Transverse colon (tissue), 4 donors: ENCODE data around the gene RPL28. TPM values are rescaled to one million over a fixed set of nuclear protein-coding genes. Genes with fewer than 3 reads are reported as not detected.
"Not testable (repeated sequence)": the region's sequence is repeated elsewhere in the genome, so short reads cannot be mapped to it uniquely, and the experiment has no call there.

Experiments
- DNase-seq: peaks from one replicate; pipeline ENCODE4 v3.0.0-alpha.2; 2019
- H3K27ac ChIP-seq, 4 donors: fragments of 200-600 bp; sonication (generic); 2 replicates each; pipeline ENCODE4 v1.5.1; 2016 to 2018; ENCODE audit warnings: inconsistent platforms in 4 of 4
- H3K27me3 ChIP-seq: fragments of 200-600 bp; sonication (generic); 2 replicates; pipeline ENCODE4 v1.5.1; 2017; ENCODE audit warnings: inconsistent platforms
- H3K36me3 ChIP-seq, 4 donors: fragments of 200-600 bp; sonication (generic); 2 replicates each; pipeline ENCODE4 v1.5.1; 2017 to 2019; ENCODE audit warnings: inconsistent platforms in 4 of 4
- H3K4me1 ChIP-seq, 4 donors: fragments of 200-600 bp; sonication (generic); 2 replicates each; pipeline ENCODE4 v1.5.1; 2017 to 2020; ENCODE audit warnings: inconsistent platforms in 4 of 4
- H3K4me3 ChIP-seq, 4 donors: fragments of 200-600 bp; sonication (generic); 1 replicate in 1 of 4; 2 replicates in 3 of 4; pipeline versions ENCODE4 v1.5.1 to v1.6.1; 2017 to 2019; ENCODE audit warnings: inconsistent platforms in 4 of 4
- H3K9me3 ChIP-seq, 2 donors: fragments of 200-600 bp; sonication (generic); 2 replicates each; pipeline ENCODE4 v1.5.1; 2017 to 2019; ENCODE audit warnings: inconsistent platforms in 2 of 2
- EP300 ChIP-seq: sonication (generic); formaldehyde crosslinking; IDR thresholded peaks from one replicate; pipeline ENCODE4 v1.6.1; 2017; ENCODE audit warnings: antibody characterized with exemption, low read depth
- POLR2A ChIP-seq: fragments of 450-650 bp; IDR thresholded peaks from one replicate; pipeline ENCODE4 v1.6.1; 2016; ENCODE audit warnings: antibody characterized with exemption, mild to moderate bottlenecking, moderate library complexity
- POLR2AphosphoS5 ChIP-seq, 3 donors: sonication (generic); formaldehyde crosslinking; IDR thresholded peaks; one replicate each; pipeline ENCODE4 v1.6.1; 2016; ENCODE audit warnings: antibody characterized with exemption in 3 of 3
- WGBS, 2 donors: methylation state at CpG; one replicate each; pipeline ENCODE4 v1.1.5; 2018; ENCODE audit warnings: low coverage in 1 of 2; 5-methylcytosine and 5-hydroxymethylcytosine counted together
- in situ Hi-C, 4 donors: fragments of 200-750 bp; cut with MboI; loops; one replicate each; pipeline versions ENCODE4 v1.15.0 to v1.15.1; 2017; ENCODE audit warnings: low sequenced_read_pairs in 3 of 4, low pct_ligation_motif_present in 1 of 4, low pct_unique_long_range_greater_than_20kb in 1 of 4
- intact Hi-C: fragments of 100-400 bp; cut with DNase I; formaldehyde crosslinking; loops from one replicate; pipeline ENCODE4 v1.15.1; 2023; ENCODE audit warnings: low total_unique reads
- total RNA-seq, 4 donors: library from RNA; depleted of rRNA; stranded (reverse); fragments of >200 nt; gene quantifications; one replicate each; pipeline ENCODE4 v1.1.0, GENCODE V29; 2016
- TF ChIP-seq, protein P1 (sequence below), 5 experiments: fragments of 200-600 bp in 3 of 5; fragments of 450-650 bp in 2 of 5; sonication (generic) in 3 of 5; IDR thresholded peaks; 1 replicate in 2 of 5; 2 replicates in 3 of 5; pipeline ENCODE4 v1.5.1; 2016 to 2017; ENCODE audit warnings: antibody characterized with exemption in 5 of 5, inconsistent platforms in 3 of 5, mild to moderate bottlenecking in 2 of 5, moderate library complexity in 1 of 5

Gene RPL28
- total RNA-seq, 4 donors from 2014 or later: 448 to 648 (median 605) TPM

DNA sequence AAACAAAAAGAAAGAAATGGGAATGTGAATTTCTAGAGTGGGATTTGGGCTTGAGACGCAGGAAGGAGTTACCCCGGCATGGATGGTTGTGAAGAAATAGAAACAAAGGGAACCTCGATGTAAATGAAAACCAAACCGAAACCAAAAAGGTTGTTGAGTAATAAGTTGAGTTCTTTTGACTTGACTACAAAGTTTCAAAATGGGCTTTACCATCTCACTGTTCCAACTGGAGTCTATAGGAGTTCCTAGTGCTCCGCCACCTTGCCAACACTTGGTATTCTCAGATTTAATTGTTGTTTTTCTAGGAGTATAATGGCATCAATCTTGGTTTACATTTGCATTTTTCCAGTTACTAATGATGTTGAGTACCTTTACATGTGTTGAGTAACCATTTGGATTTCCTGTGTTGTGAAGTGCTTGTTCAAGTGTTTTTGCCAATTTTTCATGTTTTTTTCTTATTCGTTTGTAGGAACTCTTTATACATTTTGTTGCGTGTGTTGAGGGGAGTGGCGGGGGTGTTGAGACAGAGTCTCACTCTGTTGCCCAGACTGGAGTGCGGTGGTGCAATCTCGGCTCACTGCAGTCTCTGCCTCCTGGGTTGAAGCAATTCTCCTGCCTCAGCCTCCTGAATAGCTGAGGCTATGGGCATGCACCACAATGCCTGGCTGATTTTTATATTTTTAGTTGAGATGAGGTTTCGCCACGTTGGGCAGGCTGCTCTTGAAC is 12.6 kb downstream of the RPL28 start:
- in situ Hi-C loops (loop anchor here in 1 of 4 donors (25.0 kb wide), 1 partner anchor 111 kb away; the partner anchor contains the start of genes BRSK1 and HSPBP1), intact Hi-C loops (no loop called here)
- H3K4me3 ChIP-seq: no peak overlapping the region
- DNase-seq: no peak
- no peaks in the 10 kb centered on the region for H3K27me3 ChIP-seq
- no peaks in the 10 kb centered on the region for H3K9me3 ChIP-seq
- 78 to 79% methylated on average over 4 to 12 of the region's 12 CpGs for WGBS, 2 donors
- H3K36me3 ChIP-seq: peaks cover 0 to 16% (median 0%) of the 10 kb centered on the region in 4 donors
- H3K27ac ChIP-seq: no peak overlapping the region
- H3K4me1 ChIP-seq: no peaks in the 10 kb centered on the region
- TF ChIP-seq EP300 (no peak), POLR2AphosphoS5 (IDR thresholded peaks at IDR 0.05) (no peak)

DNA sequence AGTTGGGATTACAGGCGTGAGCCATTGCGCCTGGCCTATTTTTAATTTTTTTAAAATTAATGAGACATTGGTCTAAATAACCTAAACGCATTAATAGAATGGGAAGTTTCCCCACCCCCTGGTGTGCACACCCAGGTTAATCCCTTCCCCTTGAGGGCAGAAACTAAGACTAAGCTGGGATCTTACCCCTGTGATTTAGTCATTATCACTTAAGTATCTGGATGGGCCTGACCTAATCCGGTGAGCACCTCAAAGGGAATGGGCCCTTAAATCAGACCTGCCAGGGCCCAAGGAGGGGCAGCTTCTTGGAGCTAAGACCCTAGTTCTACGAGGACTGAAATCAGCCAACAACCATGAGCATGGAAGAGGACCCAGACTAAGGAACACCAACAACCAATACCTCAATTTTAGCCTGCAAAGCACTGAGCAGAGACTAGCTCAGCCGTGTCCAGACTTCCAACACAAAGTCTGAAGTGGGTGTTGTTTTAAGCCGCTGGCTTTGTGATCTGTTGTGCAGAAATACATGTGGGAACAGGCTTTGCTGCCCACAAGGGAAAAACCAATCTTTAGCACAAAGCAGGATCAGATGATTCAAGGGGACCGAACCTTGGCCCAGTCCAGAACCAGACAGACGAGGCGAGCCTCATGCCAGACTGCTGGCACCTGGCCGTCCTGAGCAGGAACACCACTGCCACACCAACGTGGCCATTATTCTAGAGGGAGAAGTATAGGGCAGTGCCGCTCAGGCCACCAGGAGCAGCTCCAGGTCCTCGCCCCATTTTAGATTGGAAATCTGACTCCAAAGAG is 14.8 kb downstream of the RPL28 start:
- Histone ChIP-seq H3K27ac (no peak overlapping the region), H3K4me3 (no peak overlapping the region), H3K27me3 (no peaks in the 10 kb centered on the region), H3K4me1 (peaks cover 0 to 2% (median under 1%) of the 10 kb centered on the region in 4 donors), H3K9me3 (no peaks in the 10 kb centered on the region), H3K36me3 (peaks cover 0 to 18% (median 0%) of the 10 kb centered on the region in 4 donors)
- no peak for DNase-seq
- intact Hi-C loops (no loop called here), in situ Hi-C loops (loop anchor here in 2 of 4 donors (25.0 kb wide), 1 partner anchor 113 kb away; the partner anchor contains the start of genes BRSK1 (in 2 of the 2) and HSPBP1 (in 2 of the 2))
- no peak for TF ChIP-seq POLR2AphosphoS5 (IDR thresholded peaks at IDR 0.05)
- TF ChIP-seq POLR2A: no peak
- TF ChIP-seq, protein P1, sequence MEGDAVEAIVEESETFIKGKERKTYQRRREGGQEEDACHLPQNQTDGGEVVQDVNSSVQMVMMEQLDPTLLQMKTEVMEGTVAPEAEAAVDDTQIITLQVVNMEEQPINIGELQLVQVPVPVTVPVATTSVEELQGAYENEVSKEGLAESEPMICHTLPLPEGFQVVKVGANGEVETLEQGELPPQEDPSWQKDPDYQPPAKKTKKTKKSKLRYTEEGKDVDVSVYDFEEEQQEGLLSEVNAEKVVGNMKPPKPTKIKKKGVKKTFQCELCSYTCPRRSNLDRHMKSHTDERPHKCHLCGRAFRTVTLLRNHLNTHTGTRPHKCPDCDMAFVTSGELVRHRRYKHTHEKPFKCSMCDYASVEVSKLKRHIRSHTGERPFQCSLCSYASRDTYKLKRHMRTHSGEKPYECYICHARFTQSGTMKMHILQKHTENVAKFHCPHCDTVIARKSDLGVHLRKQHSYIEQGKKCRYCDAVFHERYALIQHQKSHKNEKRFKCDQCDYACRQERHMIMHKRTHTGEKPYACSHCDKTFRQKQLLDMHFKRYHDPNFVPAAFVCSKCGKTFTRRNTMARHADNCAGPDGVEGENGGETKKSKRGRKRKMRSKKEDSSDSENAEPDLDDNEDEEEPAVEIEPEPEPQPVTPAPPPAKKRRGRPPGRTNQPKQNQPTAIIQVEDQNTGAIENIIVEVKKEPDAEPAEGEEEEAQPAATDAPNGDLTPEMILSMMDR (IDR thresholded peaks at IDR 0.05): no peak
- 80 to 86% methylated on average over 2 to 14 of the region's 14 CpGs for WGBS, 2 donors

DNA sequence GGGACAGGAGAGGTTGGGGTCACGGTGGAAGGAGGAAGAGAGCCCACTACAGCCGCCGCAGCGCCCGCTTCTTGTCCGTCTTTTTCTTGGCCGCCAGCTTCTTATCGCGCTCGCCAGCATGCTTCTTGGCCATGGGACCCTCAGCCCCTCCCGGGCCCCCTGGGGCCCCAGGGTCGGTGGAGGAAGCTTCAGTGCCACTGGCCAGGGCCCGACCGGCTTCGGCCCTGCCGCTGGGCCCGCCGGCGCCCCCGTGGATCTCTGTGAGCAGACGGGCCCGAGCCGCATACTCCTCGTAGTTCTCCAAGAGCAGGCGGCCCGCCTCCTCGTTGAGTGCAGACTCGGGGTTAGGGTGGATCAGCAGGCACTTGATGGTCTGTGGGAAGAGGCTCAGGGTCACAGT is 15.7 kb downstream of the RPL28 start:
- peaks cover 0 to 11% (median 9%) of the 10 kb centered on the region in 4 donors for H3K4me1 ChIP-seq
- intact Hi-C loops, H3K4me3 ChIP-seq, H3K27ac ChIP-seq, DNase-seq, H3K9me3 ChIP-seq, H3K27me3 ChIP-seq: not testable (repeated sequence)
- 91% methylated on average over 24 of the region's 28 CpGs; no CpG with 5 or more reads in 1 of the 2 donors for WGBS, 2 donors
- in situ Hi-C loops: loop anchor here in 2 of 4 donors (25.0 kb wide), 1 partner anchor 114 kb away; the partner anchor contains the start of genes BRSK1 (in 2 of the 2) and HSPBP1 (in 2 of the 2)
- peaks cover 0 to 18% (median 0%) of the 10 kb centered on the region in 4 donors for H3K36me3 ChIP-seq

DNA sequence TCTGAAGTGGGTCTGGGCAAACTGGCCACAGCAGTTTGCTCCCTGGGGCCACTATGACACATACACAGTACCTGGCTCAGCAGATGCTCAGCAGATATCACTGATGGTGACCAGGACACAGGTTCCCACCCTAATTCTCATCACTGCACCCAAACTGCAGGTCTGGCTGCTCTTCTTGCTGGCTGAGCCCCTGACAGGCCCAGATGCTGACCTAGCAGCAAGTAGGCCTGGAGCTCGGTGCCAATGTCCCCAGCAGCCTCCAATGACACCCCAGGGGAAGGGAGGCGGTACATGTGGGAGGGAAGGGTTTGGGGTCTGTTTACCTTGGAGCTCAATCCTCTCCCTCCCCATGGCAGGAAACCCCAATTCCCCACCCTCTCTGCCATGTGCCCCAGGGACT is 16.8 kb downstream of the RPL28 start:
- TF ChIP-seq POLR2AphosphoS5 (IDR thresholded peaks at IDR 0.05) (no peak), POLR2A (no peak), EP300 (no peak)
- TF ChIP-seq, protein P1 (IDR thresholded peaks at IDR 0.05): no peak
- 90% methylated on average over 2 of the region's 2 CpGs; no CpG with 5 or more reads in 1 of the 2 donors for WGBS, 2 donors
- no peak for DNase-seq
- in situ Hi-C loops (loop anchor here in 2 of 4 donors (25.0 kb wide), 1 partner anchor 115 kb away; the partner anchor contains the start of genes BRSK1 (in 2 of the 2) and HSPBP1 (in 2 of the 2)), intact Hi-C loops (no loop called here)
- peaks cover 0 to 20% (median 18%) of the 10 kb centered on the region in 4 donors for H3K4me1 ChIP-seq
- no peaks in the 10 kb centered on the region for H3K27me3 ChIP-seq
- no peaks in the 10 kb centered on the region for H3K9me3 ChIP-seq
- H3K27ac ChIP-seq: no peak overlapping the region
- no peak overlapping the region for H3K4me3 ChIP-seq
- peaks cover 0 to 18% (median 0%) of the 10 kb centered on the region in 4 donors for H3K36me3 ChIP-seq
